Activated CD4-positive, alpha-beta T cell treated with anti-CD3 and anti-CD28 coated beads, Interleukin-10, Interleukin-2, amounts not matched to agents 100 ng/mL and 50 ng/mL, durations not matched to agents 16 hours and 8 hours (primary cell): ENCODE results near the gene TTC7B.

Source experiments
- DNase-seq: peaks from one replicate; pipeline ENCODE4 v3.0.0-alpha.2; 2020

TTC7B gene

DNA sequence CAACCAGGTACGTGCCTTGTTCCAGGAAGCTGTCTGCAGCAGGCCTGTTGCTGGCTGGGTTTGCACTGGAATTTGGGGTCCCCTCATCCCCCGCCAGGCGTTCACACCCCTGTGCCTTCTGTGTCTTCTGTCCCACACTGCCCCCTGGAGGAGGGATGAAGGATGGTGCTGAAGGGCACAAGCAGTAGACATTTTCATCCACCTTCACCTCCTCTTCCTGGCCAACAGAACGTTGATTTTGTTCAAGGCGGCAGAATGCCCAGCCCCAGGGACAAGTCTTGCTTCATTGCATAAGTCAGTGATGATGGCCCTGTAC, 297.3 kb downstream of the TTC7B start:
- peak; percentile 66 for DNase-seq

DNA sequence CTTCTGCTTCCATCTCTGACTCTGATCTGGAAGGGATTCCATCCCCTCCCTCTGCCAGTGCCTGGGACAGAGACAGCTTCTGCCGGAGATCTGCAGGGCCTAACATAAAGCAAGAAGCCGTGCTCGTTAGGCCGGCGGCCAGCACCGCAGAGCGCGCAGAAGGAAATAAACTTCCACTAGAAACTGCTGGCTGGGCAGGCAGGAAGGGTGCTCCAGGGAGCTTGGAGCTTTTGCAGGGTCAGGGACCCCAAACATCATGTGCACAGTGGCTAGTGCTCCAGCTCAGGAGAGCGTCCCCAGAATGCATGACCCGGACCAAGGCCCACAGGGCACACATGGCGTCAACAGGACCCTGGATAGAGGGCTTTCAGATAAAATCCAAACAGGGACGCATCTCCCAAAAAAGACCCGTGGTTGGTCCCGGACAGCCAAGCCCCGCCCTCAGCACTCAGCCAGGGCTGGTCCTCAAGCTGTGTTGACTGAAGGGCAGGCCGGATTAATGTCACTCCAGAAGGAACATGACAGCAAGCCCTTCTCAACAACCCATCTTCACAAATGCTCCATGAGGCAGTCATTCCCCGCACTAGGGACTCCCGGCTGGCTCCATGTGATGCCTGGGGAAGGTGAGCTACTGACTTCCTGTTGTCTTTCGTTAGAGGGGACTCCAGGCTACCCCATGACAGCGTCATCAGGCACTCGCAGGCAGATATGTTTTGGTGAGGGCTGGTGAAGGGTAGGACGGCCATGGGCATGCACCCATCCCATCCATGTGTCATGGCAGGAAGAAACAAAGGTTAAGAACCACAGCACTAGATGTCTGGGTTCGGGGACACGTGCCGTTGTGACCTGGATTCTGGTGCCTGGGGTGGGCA, 297.9 kb downstream of the TTC7B start:
- no peak for DNase-seq

DNA sequence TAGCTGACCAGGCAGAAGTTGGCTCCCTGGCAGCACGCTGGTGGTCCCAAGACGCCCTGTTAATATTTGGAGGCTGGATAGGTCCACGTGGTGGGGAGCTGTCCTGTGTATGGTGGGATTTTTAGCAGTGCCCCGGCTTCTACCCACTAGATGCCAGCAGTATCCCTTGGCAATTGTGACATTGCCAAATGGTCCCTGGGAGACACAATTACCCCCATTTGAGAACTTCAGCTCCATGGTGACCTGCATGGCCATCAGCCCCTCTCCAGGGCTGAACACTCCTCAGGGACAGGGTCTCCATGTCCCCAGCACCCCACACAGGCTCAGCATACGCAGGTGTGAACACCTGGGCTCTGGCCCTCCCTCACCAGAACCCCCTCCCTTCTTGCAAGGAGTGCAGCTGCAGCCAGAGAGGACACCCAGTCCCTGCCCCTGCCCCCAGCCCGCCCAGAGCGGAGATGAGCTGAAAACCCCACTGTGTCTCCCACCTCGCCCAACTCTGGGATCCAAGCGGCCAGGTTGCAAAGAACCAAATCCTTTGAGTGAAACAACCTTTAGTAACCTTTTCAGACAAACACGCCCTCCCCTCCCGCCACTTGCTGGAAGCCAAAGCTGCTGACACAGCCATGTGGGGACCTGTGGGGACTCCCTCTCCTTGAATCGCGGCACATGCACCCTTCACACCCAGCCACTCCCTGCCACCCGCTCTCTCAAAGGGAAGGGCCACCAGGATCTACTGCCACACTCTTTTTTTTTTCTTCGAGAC, 299.0 kb downstream of the TTC7B start:
- no peak for DNase-seq

DNA sequence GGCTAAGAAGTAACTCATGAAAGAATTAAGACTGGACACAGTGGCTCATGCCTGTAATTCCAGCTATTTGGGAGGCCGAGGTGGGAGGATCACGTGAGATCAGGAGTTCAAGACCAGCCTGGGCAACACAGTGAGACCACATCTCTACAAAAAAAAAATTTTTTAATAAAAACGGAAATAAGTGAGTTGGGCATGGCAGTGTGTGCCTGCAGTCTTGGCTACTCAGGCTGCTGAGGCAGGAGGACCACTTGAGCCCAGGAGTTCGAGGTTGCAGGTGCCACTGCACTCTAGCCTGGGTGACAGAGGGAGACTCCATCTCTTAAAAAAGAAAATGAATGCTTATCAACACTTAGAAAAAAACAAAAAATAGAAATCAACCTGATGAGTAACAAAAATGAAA, 301.7 kb downstream of the TTC7B start:
- DNase-seq: no peak

DNA sequence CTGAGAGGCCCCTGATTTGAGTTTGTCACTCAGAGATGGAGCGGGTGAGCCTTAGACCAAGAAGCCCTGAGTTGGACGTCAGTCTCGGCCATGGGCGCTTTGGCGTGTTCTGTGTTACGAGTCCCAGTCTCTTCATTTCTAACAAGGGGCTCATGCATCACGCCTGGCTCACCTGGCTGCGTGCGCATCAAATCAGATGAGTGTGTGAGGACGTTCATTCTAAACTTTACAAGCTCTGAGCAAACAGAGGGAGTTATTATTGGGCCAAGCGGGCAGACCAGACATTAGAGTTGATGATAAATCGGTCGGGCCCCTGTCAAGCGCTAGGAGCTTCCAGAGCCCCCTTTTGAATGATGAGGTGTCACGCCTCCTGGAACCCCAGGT, 302.2 kb downstream of the TTC7B start:
- DNase-seq: no peak

DNA sequence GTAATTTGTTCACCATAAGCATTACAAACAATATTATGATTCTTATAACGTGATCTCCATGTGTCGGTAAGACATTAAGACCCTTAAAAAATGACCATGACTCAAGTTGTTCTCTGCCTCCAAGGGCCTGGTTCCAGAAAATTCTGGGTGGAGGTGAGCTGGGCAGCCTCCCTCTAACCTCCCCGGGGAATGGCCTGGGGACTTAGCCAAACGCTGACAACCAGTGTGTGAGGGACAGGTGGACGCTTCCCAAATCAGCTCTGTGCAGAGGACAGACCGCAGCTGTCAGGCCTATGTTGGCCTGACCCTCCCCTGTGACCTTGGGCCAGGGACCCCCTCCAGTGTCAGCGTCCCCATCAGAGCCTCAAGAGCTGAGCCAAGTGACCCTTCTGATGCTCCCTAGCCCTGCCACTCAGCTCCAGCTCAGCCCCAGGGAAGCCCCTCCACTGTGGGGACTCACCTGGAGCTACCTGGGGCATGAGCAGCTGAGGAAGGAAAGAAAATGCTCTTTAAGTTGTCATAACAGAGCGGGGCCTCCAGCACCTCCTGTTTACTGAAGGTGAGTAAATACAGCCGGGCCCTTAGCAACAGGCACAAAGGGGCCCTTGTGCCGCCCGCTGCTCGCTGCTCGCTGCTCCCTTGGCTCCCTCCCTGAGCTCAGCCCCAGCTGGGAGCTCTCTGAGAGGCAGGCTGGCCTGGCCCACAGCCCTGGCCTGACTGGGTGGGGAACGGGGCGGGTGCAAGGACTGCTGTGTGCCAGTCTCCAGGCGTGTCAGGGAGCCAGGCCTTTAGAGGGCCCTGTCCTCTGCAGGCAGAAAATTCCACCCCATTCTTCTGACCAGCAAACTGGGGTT, 302.8 kb downstream of the TTC7B start:
- DNase-seq: no peak

DNA sequence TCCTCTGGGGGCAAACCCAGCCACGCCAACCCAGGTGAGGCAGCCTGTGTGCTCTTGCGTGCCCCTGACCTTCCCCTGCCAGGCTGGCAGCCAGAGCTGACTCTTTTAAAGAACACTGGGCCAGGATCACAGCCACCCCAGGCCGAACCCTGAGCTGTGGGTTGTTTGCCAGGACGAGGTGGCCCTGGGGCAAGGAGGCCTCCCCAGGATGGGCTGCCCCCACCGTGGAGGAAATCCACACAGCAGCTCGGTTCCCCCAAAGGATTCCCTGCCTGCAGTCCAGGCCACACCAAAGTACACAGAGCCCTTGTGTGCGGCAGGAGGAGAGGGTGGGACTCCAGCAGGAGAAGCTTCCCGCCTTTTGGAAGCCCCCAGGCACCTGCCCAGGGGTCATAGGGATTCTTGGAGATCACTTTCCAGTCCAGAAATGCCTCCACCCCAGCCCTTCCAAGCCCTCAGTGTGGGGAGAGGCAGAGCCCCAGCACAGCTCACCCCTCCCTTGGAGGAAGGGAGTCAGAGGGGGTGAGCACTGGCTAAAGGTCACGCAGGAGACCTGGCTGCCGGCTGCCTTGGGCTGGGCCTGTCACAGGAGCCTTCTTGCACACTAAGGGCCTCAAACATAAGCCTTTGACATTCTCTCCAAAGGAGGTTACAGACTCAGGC, 303.8 kb downstream of the TTC7B start:
- DNase-seq: no peak

DNA sequence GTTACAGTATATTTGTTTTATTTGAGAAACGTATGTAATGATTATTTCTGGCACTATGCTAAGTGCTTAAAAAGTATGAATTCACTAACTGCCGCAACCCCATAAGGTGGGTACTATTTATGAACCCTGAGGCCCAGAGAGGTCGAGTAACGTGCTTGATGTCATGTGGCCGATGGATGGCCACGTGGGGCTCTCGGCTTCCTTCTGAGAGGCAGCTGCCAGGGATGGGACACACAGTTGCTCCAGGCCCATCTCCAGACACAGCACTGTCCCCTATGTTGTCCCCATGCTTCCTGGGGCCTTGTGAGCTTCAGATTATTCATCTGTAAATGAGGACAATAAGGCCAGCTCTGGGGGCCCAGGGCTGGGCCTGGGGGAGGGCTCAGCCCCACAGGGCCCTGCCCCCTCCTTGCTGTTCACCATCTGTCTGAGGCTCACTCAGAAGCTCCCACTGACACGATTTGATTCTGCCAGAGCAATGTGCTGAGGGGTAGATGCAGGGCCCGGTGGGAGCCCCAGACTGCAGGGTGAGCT, 304.4 kb downstream of the TTC7B start:
- DNase-seq: no peak

DNA sequence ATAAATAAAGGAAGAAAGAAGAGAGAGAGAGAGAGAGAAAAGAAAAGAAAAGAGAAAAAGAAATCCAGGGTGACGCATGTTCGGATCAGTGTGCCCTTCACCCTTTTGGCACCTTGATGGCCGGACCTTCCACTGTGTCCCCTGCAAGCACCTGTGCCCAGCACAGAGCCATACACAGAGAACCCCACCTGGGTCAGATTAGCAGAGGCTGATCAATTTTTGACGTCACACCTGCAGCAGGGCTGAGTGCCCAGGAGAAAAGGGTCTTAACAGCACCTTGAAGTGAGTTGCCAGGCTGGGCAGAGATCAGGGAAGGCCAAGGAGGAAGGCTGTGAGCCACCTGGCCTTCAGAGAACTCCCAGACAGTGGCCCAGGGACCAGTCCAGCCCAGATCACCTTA, 305.0 kb downstream of the TTC7B start:
- no peak for DNase-seq

DNA sequence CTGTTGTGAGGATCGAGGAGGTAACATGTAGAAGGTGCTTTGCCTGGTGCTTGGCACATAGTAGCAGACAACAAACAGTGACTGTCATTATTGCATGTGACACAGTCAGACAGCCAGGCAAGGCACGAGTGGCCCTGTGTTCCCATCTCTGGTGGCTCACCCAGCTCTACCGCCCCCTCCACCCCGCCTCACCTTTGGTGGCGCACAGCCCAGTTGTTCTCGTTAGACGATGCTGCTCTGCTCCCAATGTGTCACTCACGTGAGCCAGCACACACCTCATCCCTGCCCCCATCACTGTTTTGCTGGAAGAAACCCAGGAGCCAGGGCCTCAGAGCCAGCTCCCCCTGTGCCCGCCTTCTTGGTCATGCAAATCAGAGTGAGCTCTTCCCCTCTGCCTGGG, 306.1 kb downstream of the TTC7B start:
- DNase-seq: no peak

DNA sequence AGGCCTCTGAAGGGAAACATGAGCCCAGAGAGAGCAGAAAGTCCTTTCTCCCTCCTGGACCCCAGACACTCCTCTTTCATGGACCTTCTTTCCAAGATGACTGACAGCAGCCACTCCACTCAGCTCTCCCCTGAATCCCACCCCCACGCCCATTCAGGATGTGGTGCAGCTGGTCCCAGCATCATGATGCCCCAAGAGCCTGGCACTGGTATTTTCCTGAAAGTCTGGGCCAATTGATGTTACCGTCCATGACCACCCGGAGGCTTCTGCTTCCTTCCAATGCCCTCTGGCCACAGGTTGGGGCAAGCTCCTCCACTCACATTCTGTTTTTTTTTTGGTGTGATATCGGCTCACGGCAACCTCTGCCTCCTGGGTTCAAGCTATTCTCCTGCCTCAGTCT, 306.8 kb downstream of the TTC7B start:
- no peak for DNase-seq

DNA sequence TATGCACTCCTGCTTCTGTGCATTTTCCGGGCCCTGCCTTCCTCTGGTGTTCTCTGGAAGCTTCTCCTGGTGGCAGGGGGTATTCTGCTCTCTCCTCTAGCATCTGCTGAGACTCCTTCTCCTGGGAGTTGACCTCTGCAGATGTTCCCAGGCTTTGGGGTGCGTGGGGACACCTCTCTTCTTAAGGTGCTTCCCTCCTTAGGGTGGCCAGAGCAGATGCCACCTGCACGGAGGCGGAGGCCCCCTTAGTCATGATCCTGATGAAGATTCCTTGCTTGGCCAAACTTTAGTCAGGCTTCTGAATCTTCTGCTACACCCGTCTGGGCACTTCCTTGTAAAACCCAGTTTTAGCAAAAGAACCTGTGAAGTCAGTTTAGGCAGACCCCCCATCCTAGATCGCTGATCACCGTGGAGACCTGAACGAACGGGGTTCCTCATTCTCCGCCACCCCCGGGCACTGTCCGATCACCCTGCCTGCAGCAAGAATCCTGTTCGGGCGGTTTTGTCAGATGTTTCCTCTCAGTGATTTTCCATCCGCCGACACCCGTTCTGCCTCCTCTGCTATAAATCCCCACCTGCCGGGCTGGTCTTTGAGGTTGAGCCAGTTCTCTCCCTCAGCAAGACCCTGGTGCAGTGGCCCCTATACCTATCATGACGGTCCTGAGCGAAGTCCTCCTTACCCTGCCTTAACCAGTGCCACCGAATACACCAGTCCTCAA, 307.5 kb downstream of the TTC7B start:
- no peak for DNase-seq

DNA sequence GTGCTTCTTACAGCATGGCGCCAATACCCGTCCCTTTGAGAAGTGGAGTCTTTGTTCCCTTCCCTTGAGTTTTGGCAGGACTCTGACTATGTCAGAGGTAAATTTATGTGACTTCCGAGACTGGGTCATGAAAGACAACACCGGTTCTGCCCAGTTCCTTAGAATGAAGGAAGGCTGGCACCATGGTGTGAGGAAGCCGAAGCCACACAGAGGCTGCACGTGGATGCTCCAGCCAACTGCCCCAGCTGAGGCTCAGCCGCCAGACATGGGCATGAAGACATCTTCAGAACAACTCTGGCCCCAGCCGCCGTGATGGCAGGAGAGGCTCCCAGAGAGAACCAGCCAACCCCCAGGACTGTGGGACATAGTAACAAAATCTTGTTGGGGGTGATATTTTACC, 308.2 kb downstream of the TTC7B start:
- no peak for DNase-seq

DNA sequence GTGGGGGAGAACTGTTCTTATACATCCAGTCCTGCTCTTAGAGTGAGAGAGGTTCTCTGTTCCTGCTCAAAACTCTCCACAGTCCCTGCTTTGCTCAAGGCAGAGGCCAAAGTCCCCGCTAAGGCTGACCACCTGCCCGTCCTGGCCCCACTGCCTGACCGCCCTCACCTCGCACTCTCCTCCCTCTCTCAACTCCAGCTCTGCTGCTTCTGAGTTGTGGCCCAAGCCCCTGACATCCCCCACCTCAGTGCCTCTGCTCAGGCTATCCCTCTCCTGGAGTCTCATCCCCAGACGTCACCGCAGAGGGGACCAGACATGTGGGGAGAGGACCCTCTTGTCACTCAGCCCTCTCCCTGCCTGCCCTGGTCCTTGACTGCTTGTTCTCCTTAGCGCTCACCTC, 308.8 kb downstream of the TTC7B start:
- no peak for DNase-seq

DNA sequence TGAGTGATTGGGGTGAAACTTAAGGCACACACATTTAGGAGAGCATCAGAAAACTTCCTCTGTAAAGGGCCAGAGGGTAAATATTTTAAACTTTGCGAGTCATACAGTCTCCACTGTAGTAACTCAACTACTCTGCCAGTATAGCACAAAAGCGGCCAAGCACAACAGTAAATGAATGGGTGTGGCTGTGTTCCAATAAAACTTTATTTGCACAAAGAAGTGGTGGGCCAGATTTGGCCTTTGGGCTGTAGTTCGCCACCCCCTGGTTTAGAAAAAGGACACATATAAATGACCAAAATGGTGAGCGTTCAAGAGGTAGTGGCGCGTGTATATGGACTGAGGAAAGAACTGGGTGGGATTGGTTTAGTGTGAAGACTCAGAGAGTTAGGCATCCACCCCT, 309.5 kb downstream of the TTC7B start:
- DNase-seq: no peak

DNA sequence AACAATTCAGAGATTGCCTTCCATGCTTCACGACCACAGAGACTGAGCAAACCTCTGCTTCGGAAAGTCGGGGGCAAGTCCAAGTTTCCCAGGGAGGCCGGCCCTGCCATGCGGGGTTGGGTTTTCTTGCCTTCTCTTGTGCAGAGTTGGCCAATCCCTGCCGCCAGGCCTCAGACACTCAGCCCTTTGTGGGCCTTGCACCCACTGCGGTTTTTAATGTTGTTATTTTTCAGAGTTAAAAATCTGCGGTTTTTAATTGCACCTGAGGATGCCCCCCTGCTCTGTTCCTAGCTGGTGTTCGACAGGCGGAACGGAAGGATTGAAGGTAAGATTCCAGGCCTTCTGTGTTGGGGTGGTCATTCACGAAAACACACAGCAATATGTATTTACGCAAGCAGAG, 310.7 kb downstream of the TTC7B start:
- DNase-seq: no peak

DNA sequence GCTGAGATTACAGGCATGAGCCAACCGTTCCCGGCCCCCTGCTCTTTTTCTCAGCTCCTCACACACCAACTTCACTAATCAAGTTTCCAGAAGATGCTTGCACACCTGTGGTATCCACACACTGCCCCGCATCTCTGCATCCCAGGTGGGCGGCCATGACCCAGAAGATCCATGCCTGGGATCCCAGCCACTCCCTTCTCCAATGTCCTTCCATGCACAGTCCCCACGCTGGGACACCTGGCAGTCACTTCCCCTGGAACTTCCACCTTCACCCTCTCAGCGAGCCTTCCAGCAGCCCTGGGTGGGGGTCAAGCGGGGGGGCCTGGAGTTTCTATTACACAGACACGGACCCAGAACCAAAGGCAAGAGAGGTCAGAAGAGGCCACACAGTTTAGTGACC, 311.6 kb downstream of the TTC7B start:
- DNase-seq: no peak

DNA sequence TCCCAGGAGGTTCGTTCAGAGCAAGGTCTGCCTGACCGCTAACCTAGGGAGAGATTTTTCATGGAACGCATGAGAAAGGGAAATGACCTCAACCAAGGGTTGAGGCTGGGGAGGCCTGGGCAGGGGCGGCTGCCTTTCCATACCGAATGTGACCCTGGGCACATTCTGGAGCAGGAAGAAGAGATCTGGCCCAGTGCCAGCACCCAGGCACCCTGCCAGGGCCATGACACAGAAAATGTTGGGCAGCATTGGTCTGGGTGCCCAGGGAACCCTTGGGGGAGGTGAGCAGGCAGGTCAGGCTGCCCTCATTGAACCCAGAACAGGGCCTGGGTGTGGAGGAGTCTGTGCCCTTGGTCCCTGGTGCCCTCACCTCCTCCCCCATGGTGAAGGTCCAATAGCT, 312.6 kb downstream of the TTC7B start:
- DNase-seq: no peak

DNA sequence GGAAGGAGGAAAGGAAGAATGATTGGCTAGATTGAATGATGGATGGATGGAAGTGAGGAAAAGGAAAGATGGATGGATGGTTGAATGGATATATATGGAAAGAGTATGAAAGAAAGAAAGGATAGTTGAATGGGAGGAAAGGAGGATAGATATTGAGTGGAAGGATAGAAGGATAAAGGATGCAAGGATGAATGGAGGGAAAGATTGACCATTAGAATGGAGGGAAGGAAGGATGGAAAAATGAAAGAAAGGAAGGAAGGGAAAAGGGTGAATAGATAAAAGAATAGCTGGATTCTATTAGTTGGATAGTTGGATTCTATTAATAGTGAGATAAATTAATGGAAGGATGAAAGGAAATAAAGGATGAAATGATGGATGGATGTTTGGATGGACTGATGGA, 313.5 kb downstream of the TTC7B start:
- DNase-seq: no peak

DNA sequence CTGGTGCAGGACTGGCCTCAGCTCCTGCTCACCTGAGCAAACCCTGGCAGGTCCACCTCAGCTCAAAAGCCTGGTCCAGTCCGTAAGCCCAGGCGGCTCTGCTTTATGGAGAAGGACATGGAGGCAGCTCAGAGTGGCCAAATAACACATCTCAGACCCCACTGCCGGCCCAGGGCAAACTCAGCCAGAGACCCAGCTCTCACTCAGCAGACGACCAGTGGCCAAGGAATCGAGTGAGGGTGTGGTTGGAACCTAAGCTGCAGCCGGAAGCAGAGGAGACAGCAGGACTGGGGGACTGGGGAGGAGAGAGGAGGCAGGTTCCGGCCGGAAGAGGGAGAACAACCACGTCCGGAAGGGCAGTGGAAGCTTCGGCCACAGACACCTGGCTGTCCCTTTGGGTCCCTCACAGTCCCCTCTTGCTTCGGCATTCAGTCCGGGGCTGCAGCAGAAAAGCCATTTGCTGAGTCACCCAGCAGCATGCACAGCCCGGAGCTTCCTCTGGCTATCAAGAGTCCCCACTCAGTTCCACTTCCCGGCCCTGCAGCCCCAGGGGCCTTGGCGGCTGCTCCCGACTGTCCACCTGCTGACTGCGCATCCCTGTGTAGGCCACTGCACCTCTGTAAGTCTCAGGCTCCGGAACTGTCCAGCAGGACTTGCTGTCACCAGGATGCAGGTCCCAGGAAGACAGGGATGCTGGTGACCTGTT, 315.4 kb downstream of the TTC7B start:
- no peak for DNase-seq

DNA sequence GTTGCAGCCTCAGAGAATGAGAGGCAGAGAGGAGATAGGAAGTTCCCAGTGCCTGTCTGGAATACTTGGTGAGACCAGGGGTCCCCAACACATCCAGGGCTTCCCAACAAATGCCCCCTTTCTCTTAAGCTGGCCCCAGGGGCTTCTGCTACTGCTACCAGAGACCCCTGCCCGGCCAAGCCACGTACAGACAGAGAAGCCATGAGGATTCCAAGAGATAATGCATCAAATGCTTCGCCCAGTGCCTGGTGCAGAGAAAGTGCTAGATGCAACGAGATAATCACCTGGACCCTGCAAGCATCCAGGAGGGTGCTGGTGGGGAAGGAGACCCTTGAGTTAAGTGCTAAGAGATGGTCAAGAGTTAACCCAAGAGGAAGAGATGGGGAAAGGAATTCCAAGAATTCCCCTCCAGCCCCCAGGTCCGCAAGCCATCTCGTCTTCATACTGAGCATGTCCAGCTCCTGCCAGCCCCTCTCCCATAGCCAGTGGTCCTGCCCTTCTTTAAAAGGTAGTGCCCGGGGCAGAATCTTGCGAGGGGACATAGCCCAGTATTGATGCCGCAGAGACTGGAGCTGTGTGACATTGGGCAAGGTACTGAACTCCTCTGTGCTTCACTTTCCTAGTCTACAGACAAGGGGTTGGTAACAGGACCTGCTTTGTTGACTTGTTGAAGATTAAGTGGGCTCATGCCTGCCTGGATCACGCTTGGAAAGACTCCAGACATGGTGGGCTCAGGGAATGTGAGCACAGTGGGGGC, 316.1 kb downstream of the TTC7B start:
- DNase-seq: no peak
